Heart right ventricle (tissue), 16 donors: Measurements from ENCODE around the gene CHURC1. TPM values are rescaled to one million over a fixed set of nuclear protein-coding genes. Genes with fewer than 3 reads are reported as not detected.

Experiments used
- ATAC-seq, 8 donors: fragments of 200-7000 bp; cut with Tn5 transposase; one replicate each; pipeline ENCODE4 v1.9.1; 2020; ENCODE audit warnings: mild to moderate bottlenecking in 8 of 8, moderate library complexity in 8 of 8, moderate number of reproducible peaks in 1 of 8
- DNase-seq, 2 donors: peaks; one replicate each; pipeline ENCODE4 v3.0.0-alpha.2; 2020
- H3K27ac ChIP-seq, 10 donors: fragments of 200-600 bp; sonication (generic) in 2 of 10; one replicate each; pipeline versions ENCODE4 v1.5.0 to v1.8.0; 2020 to 2022; ENCODE audit warnings: mild to moderate bottlenecking in 3 of 10
- H3K27me3 ChIP-seq, 7 donors: fragments of 200-600 bp; one replicate each; pipeline ENCODE4 v1.8.0; 2021 to 2022; ENCODE audit warnings: mild to moderate bottlenecking in 2 of 7
- H3K36me3 ChIP-seq, 9 donors: fragments of 200-600 bp; sonication (generic) in 1 of 9; one replicate each; pipeline versions ENCODE4 v1.5.0 to v1.8.0; 2020 to 2022; ENCODE audit warnings: mild to moderate bottlenecking in 2 of 9
- H3K4me1 ChIP-seq, 9 donors: fragments of 200-600 bp; sonication (generic) in 1 of 9; one replicate each; pipeline versions ENCODE4 v1.5.0 to v1.8.0; 2020 to 2022; ENCODE audit warnings: mild to moderate bottlenecking in 4 of 9
- H3K4me3 ChIP-seq, 10 donors: fragments of 200-600 bp; sonication (generic) in 2 of 10; one replicate each; pipeline versions ENCODE4 v1.5.0 to v1.8.0; 2020 to 2022; ENCODE audit warnings: mild to moderate bottlenecking in 7 of 10, moderate library complexity in 2 of 10
- H3K9me3 ChIP-seq, 11 donors: fragments of 200-600 bp in 10 of 11; sonication (generic) in 2 of 11; one replicate each; pipeline versions ENCODE4 v1.5.0 to v1.8.0; 2013 to 2022; ENCODE audit warnings: mild to moderate bottlenecking in 2 of 11, control low read depth in 1 of 11, moderate library complexity in 1 of 11
- CTCF ChIP-seq, 9 donors: fragments of 200-600 bp; sonication (generic) in 2 of 9; IDR thresholded peaks; one replicate each; pipeline versions ENCODE4 v1.5.0 to v1.8.0; 2021 to 2022; ENCODE audit warnings: antibody characterized with exemption in 9 of 9, mild to moderate bottlenecking in 5 of 9, moderate library complexity in 1 of 9
- WGBS, 2 donors: extraction: QIAGEN DNeasy Blood & Tissue Kit; methylation state at CpG; one replicate each; pipeline ENCODE4 v1.1.7; 2013; ENCODE audit warnings: inconsistent platforms in 1 of 2; 5-methylcytosine and 5-hydroxymethylcytosine counted together
- intact Hi-C, 10 donors: fragments of 100-400 bp; cut with DNase I; formaldehyde crosslinking; loops; one replicate each; pipeline versions ENCODE4 v1.11.1 to v1.14.2; 2022
- polyA plus RNA-seq, 2 donors: library from polyadenylated mRNA; stranded (reverse); fragments of 200-250 nt; gene quantifications; one replicate each; pipeline ENCODE4 v1.2.3, GENCODE V29; 2013
- total RNA-seq, 10 donors: library from RNA; stranded (reverse); fragmentation: NEBNext Ultra II Directional in 3 of 10; extraction: Animal tissue kit (Norgen Biotek cat#: 25700) in 3 of 10; gene quantifications; one replicate each; pipeline versions ENCODE4 v1.2.1 to v1.2.4, GENCODE V29; 2021 to 2023
- donor health status: Arrhythmogenic right ventricular cardiomyopathy.
- donor health status: ischemic (EF 13 %, LVEDD 7.1; RV severe dilation, severe dysfunction).
- donor health status: healthy with polysubstance abuse.
- donor health status: DM: no; HTN: yes; CAD: no.
- donor health status: DM: no; HTN: no; CAD: no.
- donor health status: ischemic (EF 25% LVEDD 6.9; RV normal size, moderate dysfunction).
- donor health status: ischemic (EF 25% LVEDD 5.7; RV mildly dilated, moderate dysfunction).
- donor health status: healthy.
- donor health status: DM: yes; HTN: yes; CAD: no.
- donor health status: Ischemic cardiomyopathy.
- donor health status: ischemic (EF 35%, LVEDD 5.7; RV mildly dilated, moderate dysfunction).
- donor health status: nonischemic (EF 11% LVEDD 7.7; RV severe dilation, severe dysfunction).
- donor health status: DM: yes; HTN: yes; CAD: no.
- donor health status: PGD.
- donor health status: ischemic (EF 29% LVEDD 5.4; RV normal size, mild dysfunction).
- donor health status: nonischemic (EF 23%, LVEDD 6.1; RV moderate dilation, normal function).

Gene CHURC1
- total and polyA plus RNA-seq, 12 donors, result 46.2 to 98.8 (median 70.4) TPM

GRCh38 chr14:64971491-64971942 is 57.3 kb downstream of the CHURC1 start:
- intact Hi-C loops, result loop anchor here in 2 of 10 donors (5.0 to 10.0 kb wide), 4 partner anchors 54 to 373 kb away; partner anchors contain the start of gene CHURC1 (in 1 of the 2)
- H3K36me3 ChIP-seq, result no peaks in the 10 kb centered on the region
- ATAC-seq (peak in 4 of 8 donors; percentile 5 to 22 (median 15)), DNase-seq (no peak)
- no peak for TF ChIP-seq CTCF (IDR thresholded peaks at IDR 0.05)
- peaks cover 0 to 22% (median 0%) of the 10 kb centered on the region in 7 donors for H3K27me3 ChIP-seq
- no peaks in the 10 kb centered on the region for H3K9me3 ChIP-seq
- peak overlapping the region; percentile 50 to 90 (median 75) for H3K4me3 ChIP-seq
- 4% methylated on average over 31 of the region's 31 CpGs for WGBS, 2 donors
- H3K4me1 ChIP-seq, result peaks cover 3 to 20% (median 11%) of the 10 kb centered on the region in 9 donors
- H3K27ac ChIP-seq, result peak overlapping the region in 3 of 10 donors; percentile 4 to 53 (median 53)

- peak; percentile 32 to 63 for DNase-seq
- intact Hi-C loops, result loop anchor here in 2 of 10 donors (5.0 to 10.0 kb wide), 4 partner anchors 55 to 373 kb away; partner anchors contain the start of gene CHURC1 (in 1 of the 2)
- Histone ChIP-seq H3K4me3 (peak within 1 kb of the TSS; percentile 50 to 90 (median 75)), H3K27me3 (peaks cover 0 to 22% (median 0%) of the 10 kb centered on the region in 7 donors), H3K4me1 (peaks cover 3 to 20% (median 11%) of the 10 kb centered on the region in 9 donors), H3K36me3 (no peaks in the 10 kb centered on the region), H3K9me3 (no peaks in the 10 kb centered on the region), H3K27ac (peak within 1 kb of the TSS in 3 of 10 donors; percentile 53 to 54 (median 53))
- no peak for TF ChIP-seq CTCF (IDR thresholded peaks at IDR 0.05)
- peak; percentile 55 to 87 (median 70) for ATAC-seq
- WGBS, 2 donors, result 1 to 2% methylated on average over 76 to 96 of the region's 96 CpGs
Measured at GRCh38 chr14:64971943-64972791, 57.9 kb downstream of the CHURC1 start, which contains the start of gene RAB15. Gene RAB15, minus strand, starts transcription at chr14:64972336. Its CDS starts 260 bp downstream, at chr14:64972076.

GRCh38 chr14:64973026-64973442 is 58.8 kb downstream of the CHURC1 start:
- no peak for DNase-seq
- intact Hi-C loops, result loop anchor here in 2 of 10 donors (5.0 to 10.0 kb wide), 4 partner anchors 56 to 372 kb away; partner anchors contain the start of gene CHURC1 (in 1 of the 2)
- Histone ChIP-seq H3K36me3 (no peaks in the 10 kb centered on the region), H3K27ac (no peak overlapping the region), H3K4me1 (peaks cover 3 to 20% (median 11%) of the 10 kb centered on the region in 9 donors), H3K27me3 (peaks cover 0 to 22% (median 0%) of the 10 kb centered on the region in 7 donors), H3K9me3 (no peaks in the 10 kb centered on the region), H3K4me3 (peak overlapping the region in 1 of 10 donors; percentile 76)
- ATAC-seq, result no peak
- WGBS, 2 donors, result 81% methylated on average over 8 of the region's 8 CpGs
- TF ChIP-seq CTCF (IDR thresholded peaks at IDR 0.05), result no peak

- WGBS, 2 donors, result 96 to 97% methylated on average over 9 of the region's 9 CpGs
- Histone ChIP-seq H3K36me3 (no peaks in the 10 kb centered on the region), H3K4me1 (peaks cover 3 to 20% (median 11%) of the 10 kb centered on the region in 9 donors), H3K27me3 (peaks cover 0 to 22% (median 0%) of the 10 kb centered on the region in 7 donors), H3K27ac (no peak overlapping the region), H3K4me3 (no peak overlapping the region), H3K9me3 (no peaks in the 10 kb centered on the region)
- no peak for DNase-seq
- no peak for TF ChIP-seq CTCF (IDR thresholded peaks at IDR 0.05)
- intact Hi-C loops, result loop anchor here in 2 of 10 donors (5.0 to 10.0 kb wide), 4 partner anchors 57 to 371 kb away; partner anchors contain the start of gene CHURC1 (in 1 of the 2)
- ATAC-seq, result no peak
Measured at GRCh38 chr14:64973826-64974225, 59.6 kb downstream of the CHURC1 start.
